22Rv1 (cell line): ENCODE results near the gene KCNA2.

Experiments used
- H3K27ac ChIP-seq: fragments of 450-650 bp; 2 replicates; pipeline ENCODE4 v1.5.1; 2017
- CTCF ChIP-seq: fragments of 450-650 bp; IDR thresholded peaks from 2 replicates; pipeline ENCODE4 v1.5.1; 2017; ENCODE audit warnings: mild to moderate bottlenecking
- ZFX ChIP-seq: fragments of 450-650 bp; IDR thresholded peaks from 2 replicates; pipeline ENCODE4 v1.6.1; 2017; ENCODE audit warnings: antibody characterized with exemption, borderline replicate concordance

The KCNA2 gene

GRCh38 chr1:110588991-110589390 is 17.2 kb downstream of the KCNA2 start:
- TF ChIP-seq CTCF (no peak), ZFX (no peak)
- H3K27ac ChIP-seq: no peak overlapping the region

GRCh38 chr1:110588486-110588885 is 17.7 kb downstream of the KCNA2 start:
- TF ChIP-seq CTCF (no peak), ZFX (no peak)
- H3K27ac ChIP-seq: no peak overlapping the region

GRCh38 chr1:110587906-110588305 is 18.3 kb downstream of the KCNA2 start:
- TF ChIP-seq ZFX (no peak), CTCF (no peak)
- no peak overlapping the region for H3K27ac ChIP-seq

GRCh38 chr1:110585481-110585880 is 20.7 kb downstream of the KCNA2 start:
- TF ChIP-seq CTCF (no peak), ZFX (no peak)
- no peak overlapping the region for H3K27ac ChIP-seq

- no peak overlapping the region for H3K27ac ChIP-seq
- TF ChIP-seq ZFX (no peak), CTCF (no peak)
Measured at GRCh38 chr1:110584045-110584444, 22.1 kb downstream of the KCNA2 start.

GRCh38 chr1:110583505-110583904 is 22.7 kb downstream of the KCNA2 start:
- H3K27ac ChIP-seq: no peak overlapping the region
- TF ChIP-seq CTCF (no peak), ZFX (no peak)

GRCh38 chr1:110582378-110582777 is 23.8 kb downstream of the KCNA2 start:
- no peak for TF ChIP-seq ZFX
- TF ChIP-seq CTCF: no peak
- no peak overlapping the region for H3K27ac ChIP-seq
